Common myeloid progenitor, CD34-positive (primary cell): ENCODE measurements around the gene TUBGCP6.

Experiments used
- CTCF ChIA-PET: fragments of 350-600 bp; sonication (Branson Sonifier 250); formaldehyde crosslinking; loops from one replicate; lab custom pipeline; 2021; ENCODE audit warnings: antibody characterized with exemption; lab: Charles Lee
- POLR2A ChIA-PET: fragments of 350-600 bp; sonication (Branson Sonifier 250); formaldehyde crosslinking; loops from one replicate; lab custom pipeline; 2021; ENCODE audit warnings: antibody characterized with exemption; lab: Charles Lee
- DNase-seq, 3 donors: peaks; one replicate each; pipeline versions ENCODE4 v3.0.0 to v3.0.0-alpha.2; 2013
- H3K27ac ChIP-seq, 2 experiments: 1 replicate in 1 of 2; 2 replicates in 1 of 2; pipeline ENCODE4 v1.7.0; 2013; ENCODE audit warnings: inconsistent platforms in 2 of 2, low read length in 2 of 2, mild to moderate bottlenecking in 2 of 2, low read depth in 1 of 2, moderate library complexity in 1 of 2; ENCODE audit not compliant: severe bottlenecking in 2 of 2, insufficient read depth in 1 of 2, poor library complexity in 1 of 2
- H3K27me3 ChIP-seq, 5 experiments: replicated peaks in 2 of 5; 1 replicate in 3 of 5; 2 replicates in 2 of 5; pipeline versions ENCODE4 v1.6.1 to v1.7.0; 2013; ENCODE audit warnings: low read length in 4 of 5, mild to moderate bottlenecking in 2 of 5, moderate library complexity in 2 of 5, inconsistent platforms in 1 of 5; ENCODE audit not compliant: insufficient read depth in 5 of 5, control insufficient read depth in 4 of 5
- H3K36me3 ChIP-seq, 4 experiments: 1 replicate in 2 of 4; 2 replicates in 2 of 4; pipeline versions ENCODE4 v1.6.1 to v1.7.0; 2013; ENCODE audit warnings: low read length in 3 of 4, control low read depth in 1 of 4, mild to moderate bottlenecking in 1 of 4; ENCODE audit not compliant: control insufficient read depth in 4 of 4, insufficient read depth in 4 of 4
- H3K4me1 ChIP-seq, 4 experiments: 1 replicate in 3 of 4; 2 replicates in 1 of 4; pipeline versions ENCODE4 v1.6.1 to v1.7.1; 2013; ENCODE audit warnings: low read length in 3 of 4, mild to moderate bottlenecking in 3 of 4, control low read depth in 1 of 4, inconsistent platforms in 1 of 4, moderate library complexity in 1 of 4; ENCODE audit not compliant: control insufficient read depth in 4 of 4, insufficient read depth in 4 of 4; ENCODE audit errors: control extremely low read depth in 1 of 4
- H3K4me3 ChIP-seq, 7 experiments: 1 replicate in 4 of 7; 2 replicates in 3 of 7; pipeline versions ENCODE4 v1.5.1 to v1.7.0; 2013; ENCODE audit warnings: mild to moderate bottlenecking in 7 of 7, low read length in 6 of 7, moderate library complexity in 6 of 7, inconsistent platforms in 2 of 7, low read depth in 2 of 7, control low read depth in 1 of 7; ENCODE audit not compliant: insufficient read depth in 4 of 7, control insufficient read depth in 1 of 7; ENCODE audit errors: extremely low read depth in 1 of 7
- H3K9me3 ChIP-seq, 5 experiments: 1 replicate in 4 of 5; 2 replicates in 1 of 5; pipeline versions ENCODE4 v1.6.1 to v1.7.1; 2013; ENCODE audit warnings: low read length in 4 of 5, mild to moderate bottlenecking in 2 of 5, inconsistent platforms in 1 of 5, low read depth in 1 of 5, moderate library complexity in 1 of 5; ENCODE audit not compliant: control insufficient read depth in 4 of 5, insufficient read depth in 2 of 5; ENCODE audit errors: control extremely low read depth in 1 of 5
- WGBS: methylation state at CpG from one replicate; pipeline ENCODE4 v1.1.5; 2013; ENCODE audit not compliant: insufficient coverage; 5-methylcytosine and 5-hydroxymethylcytosine counted together

Gene TUBGCP6

DNA sequence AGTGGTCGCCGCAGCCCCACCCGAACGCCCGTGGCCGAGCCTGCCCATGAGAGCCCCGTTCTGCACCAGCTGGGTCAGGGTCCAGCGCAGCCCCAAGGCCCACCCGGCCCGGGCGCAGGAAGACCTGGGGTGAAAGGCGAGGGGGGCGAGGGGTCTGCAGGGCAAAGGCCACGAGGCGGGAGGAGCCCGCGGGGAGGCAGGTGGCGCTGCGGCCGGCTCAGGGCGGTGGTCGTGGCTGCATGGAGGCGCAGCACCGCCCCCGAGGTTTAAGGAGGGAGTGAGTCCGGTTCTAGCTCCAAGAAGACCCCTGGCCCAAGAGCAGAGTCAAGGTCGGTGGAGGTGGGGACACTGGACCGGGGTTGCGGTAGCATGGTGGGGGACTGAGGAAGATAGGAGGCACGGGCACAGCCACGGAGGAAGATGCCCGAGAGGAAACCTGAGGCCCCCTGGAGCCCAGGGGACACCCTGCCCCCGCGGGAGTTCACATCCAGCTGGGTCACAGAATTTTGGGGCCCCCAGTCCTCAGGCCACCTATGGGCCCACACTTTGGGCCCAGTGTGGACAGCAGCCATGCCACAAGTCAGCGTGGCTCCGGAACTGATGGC is 6.8 kb upstream of the TUBGCP6 start:
- CTCF ChIA-PET = interaction anchor here (0.9 to 4.0 kb wide), 18 partner anchors 8 to 248 kb away, joined by 3 to 31 read pairs (median 4); partner anchors contain the start of gene DENND6B
- Histone ChIP-seq H3K27ac (no peak overlapping the region), H3K27me3 (no peaks in the 10 kb centered on the region), H3K9me3 (no peaks in the 10 kb centered on the region), H3K4me1 (peaks cover 0 to 32% (median 27%) of the 10 kb centered on the region in 4 experiments), H3K4me3 (peak overlapping the region; percentile 38 to 90 (median 76)), H3K36me3 (peaks cover 0 to 42% (median 28%) of the 10 kb centered on the region in 4 experiments)
- peak in 2 of 3 donors; percentile 35 to 63 for DNase-seq
- POLR2A ChIA-PET = interaction anchor here (0.8 to 1.4 kb wide), 3 partner anchors 11 to 285 kb away, joined by 3 to 5 read pairs (median 3); no protein-coding TSS in a partner anchor
- WGBS = under 1% methylated on average over 27 of the region's 36 CpGs

DNA sequence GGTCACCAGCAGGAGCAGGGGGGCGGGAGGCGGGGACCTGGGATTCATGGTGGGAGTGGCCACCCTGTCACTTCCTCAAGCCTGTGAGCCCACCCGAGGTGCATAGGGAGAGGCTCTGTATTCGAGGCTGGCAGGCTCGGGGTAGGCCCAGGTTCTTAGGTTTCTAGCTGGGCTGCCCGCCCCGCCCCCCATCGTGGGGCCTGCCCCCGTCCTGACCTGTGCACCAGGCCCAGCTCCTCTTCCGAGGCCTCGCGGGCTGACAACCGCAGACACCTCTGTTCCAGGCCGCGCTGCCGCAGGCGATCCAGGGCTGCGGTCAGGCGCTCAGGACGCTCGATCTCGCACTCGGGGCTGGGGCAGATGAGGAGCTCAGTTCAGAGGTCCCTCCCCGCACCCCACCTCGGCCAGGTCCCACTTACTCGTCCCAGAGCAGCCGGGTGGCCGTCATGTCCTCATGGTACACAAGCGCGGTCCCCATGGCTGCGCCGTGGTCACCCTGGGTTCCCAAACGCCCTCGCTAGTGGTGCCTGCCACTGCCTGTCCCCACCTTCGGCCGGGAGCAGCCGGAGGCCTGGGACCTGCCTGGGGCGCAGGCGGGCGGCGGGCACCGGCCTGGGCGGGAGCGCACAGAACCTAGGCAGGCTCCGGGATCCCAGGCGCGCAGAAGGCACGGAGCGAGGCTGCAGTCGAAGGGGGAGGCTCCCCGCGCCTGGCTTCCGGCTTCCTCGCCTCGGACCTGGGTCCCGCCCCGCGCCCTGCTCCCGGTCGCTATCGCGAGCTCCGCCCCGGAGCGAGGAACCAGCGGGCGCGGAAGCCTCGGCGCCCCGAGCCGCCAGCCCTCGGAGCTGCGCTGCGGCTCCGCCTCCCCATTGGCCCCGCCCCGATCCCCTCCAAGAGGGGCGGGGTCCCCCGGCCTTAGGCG is 6.0 kb upstream of the TUBGCP6 start, which contains the start of gene HDAC10:
TSS of gene HDAC10 (minus strand) at position 711 of the 922 bp plus-strand sequence. CDS start at position 478, 233 bp downstream.
- DNase-seq = peak; percentile 77 to 83 (median 81)
- peaks cover 0 to 42% (median 33%) of the 10 kb centered on the region in 4 experiments for H3K36me3 ChIP-seq
- H3K27ac ChIP-seq = peak within 1 kb of the TSS in 1 of 2 experiments; percentile 49
- H3K4me3 ChIP-seq = peak within 1 kb of the TSS; percentile 38 to 90 (median 76)
- CTCF ChIA-PET = interaction anchor here (0.6 to 4.0 kb wide), 15 partner anchors 9 to 247 kb away, joined by 3 to 31 read pairs (median 4); no protein-coding TSS in a partner anchor
- peaks cover 0 to 37% (median 31%) of the 10 kb centered on the region in 4 experiments for H3K4me1 ChIP-seq
- H3K9me3 ChIP-seq = no peaks in the 10 kb centered on the region
- POLR2A ChIA-PET = interaction anchor here (0.8 to 0.9 kb wide), 2 partner anchors 60 to 284 kb away, joined by 3 to 5 read pairs; no protein-coding TSS in a partner anchor
- under 1% methylated on average over 63 of the region's 81 CpGs for WGBS
- H3K27me3 ChIP-seq = no peaks in the 10 kb centered on the region

DNA sequence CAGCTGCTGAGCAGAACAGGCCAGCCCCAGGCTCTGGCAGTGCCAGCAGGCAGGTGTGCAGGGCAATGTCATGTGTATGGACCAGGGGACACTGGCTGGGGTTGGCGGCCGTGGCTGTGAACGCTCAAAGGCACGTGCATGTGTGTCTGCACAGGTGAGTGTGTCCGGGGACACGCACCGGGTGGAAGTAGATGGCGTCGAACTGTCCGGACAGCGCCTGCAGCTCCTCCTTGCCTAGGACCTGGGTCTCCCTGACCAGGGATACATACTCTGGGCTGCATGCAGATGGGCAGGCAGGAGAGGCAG is 5.4 kb upstream of the TUBGCP6 start:
- CTCF ChIA-PET = interaction anchor here (1.2 to 4.0 kb wide), 6 partner anchors 9 to 91 kb away, joined by 6 to 31 read pairs (median 20); no protein-coding TSS in a partner anchor
- H3K27me3 ChIP-seq = no peaks in the 10 kb centered on the region
- H3K4me3 ChIP-seq = peak overlapping the region in 6 of 7 experiments; percentile 62 to 90 (median 79)
- peak overlapping the region in 1 of 2 experiments; percentile 49 for H3K27ac ChIP-seq
- DNase-seq = no peak
- 88% methylated on average over 10 of the region's 11 CpGs for WGBS
- H3K4me1 ChIP-seq = peaks cover 0 to 43% (median 36%) of the 10 kb centered on the region in 4 experiments
- no peaks in the 10 kb centered on the region for H3K9me3 ChIP-seq
- POLR2A ChIA-PET = no interaction called here
- peaks cover 0 to 41% (median 31%) of the 10 kb centered on the region in 4 experiments for H3K36me3 ChIP-seq

DNA sequence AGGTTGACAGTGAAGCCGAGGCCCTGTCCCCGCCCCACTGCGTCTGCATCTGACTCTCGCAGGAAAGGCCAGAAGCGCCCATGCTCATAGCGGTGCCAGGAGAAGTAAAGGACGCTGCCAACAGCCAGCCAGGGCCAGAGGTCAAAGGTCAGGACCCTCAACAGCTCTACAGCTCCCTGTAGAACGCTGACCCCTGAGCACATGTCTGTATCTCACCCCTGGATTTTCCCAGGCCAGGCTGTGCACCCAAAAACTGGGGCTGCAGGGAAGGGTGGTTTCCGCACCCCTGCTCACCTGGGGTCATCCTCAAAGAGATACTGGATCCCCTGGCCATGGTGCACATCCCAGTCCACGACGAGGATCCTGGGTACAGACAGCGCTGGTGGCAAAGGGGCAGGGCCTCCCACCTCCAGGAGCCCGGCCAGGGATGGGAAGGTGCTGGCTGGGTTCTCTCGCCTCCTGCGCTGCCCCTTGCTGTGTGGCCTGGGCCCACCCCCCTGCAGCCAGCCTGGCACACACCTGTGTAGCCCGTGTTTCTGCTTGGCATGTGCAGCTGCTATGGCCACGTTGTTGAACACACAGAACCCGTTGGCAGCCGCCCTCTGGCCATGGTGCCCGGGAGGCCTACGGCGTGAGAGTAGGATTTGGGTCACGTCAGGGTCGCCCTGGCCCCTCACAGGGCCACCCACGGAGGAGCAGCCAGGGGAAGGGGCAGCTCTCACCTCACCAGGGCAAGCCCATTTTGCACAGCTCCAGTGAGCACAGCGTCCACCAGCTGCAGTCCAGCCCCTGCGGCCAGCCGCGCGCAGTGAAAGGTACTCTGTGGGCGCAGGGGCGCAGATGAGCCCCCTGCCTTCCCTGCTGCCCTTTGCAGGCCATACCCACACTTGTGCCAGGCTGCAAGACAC is 4.8 kb upstream of the TUBGCP6 start:
- no peaks in the 10 kb centered on the region for H3K9me3 ChIP-seq
- no peaks in the 10 kb centered on the region for H3K27me3 ChIP-seq
- 96% methylated on average over 29 of the region's 32 CpGs for WGBS
- ChIA-PET POLR2A (no interaction called here), CTCF (interaction anchor here (1.2 to 4.0 kb wide), 6 partner anchors 8 to 92 kb away, joined by 3 to 31 read pairs (median 14); no protein-coding TSS in a partner anchor)
- H3K36me3 ChIP-seq = peaks cover 0 to 36% (median 28%) of the 10 kb centered on the region in 4 experiments
- H3K27ac ChIP-seq = peak overlapping the region in 1 of 2 experiments; percentile 49
- DNase-seq = no peak
- peaks cover 0 to 43% (median 36%) of the 10 kb centered on the region in 4 experiments for H3K4me1 ChIP-seq
- peak overlapping the region in 5 of 7 experiments; percentile 71 to 90 (median 82) for H3K4me3 ChIP-seq

DNA sequence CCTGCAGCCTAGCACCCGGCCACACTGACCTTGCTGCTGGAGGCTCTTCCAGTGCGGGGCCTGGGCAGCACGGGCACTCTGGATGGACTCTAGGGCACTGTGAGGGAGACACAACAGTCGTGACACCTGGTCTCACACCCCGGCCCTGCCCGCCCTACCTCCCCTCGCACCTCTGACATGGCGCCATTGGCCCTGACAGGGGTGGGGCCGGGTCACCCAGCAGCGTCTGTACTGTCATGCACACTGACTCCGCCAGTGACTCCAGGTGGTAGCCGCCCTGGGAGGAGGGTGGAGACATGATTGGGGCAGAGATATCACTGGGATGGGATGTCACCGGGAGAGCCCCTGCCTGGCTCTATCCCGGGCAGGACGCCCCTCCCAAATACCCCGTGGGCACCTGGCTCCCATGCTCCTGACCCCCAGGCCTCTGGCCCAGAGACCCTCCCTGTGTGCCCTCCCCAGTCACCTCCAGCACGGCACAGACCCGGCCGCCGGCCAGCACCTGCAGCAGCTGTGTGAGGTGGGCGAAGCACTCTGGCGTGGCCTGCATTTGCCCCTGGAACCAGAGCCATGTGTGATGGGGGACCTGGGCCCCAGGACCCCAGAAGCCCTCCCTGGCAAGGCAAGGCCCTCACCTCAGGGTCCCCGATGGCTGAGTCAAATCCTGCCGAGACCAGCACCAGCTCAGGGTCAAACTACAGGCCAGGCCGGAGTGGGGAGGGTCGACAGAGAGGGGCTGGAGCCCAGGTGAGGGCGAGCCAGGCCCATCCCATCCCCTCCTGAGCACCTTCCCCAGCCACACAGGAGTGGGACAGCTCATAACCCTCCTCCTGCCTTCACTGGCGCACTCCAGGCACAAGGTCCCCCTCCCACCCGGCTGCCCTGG is 3.6 kb upstream of the TUBGCP6 start:
- Histone ChIP-seq H3K9me3 (no peaks in the 10 kb centered on the region), H3K4me1 (peaks cover 0 to 54% (median 46%) of the 10 kb centered on the region in 4 experiments), H3K27ac (no peak overlapping the region), H3K27me3 (no peaks in the 10 kb centered on the region), H3K36me3 (peaks cover 0 to 36% (median 23%) of the 10 kb centered on the region in 4 experiments), H3K4me3 (no peak overlapping the region)
- ChIA-PET CTCF (interaction anchor here (1.2 kb wide), 1 partner anchor 11 kb away, joined by 3 read pairs; no protein-coding TSS in a partner anchor), POLR2A (no interaction called here)
- WGBS = 98% methylated on average over 18 of the region's 29 CpGs
- DNase-seq = no peak
